Peyer's patch (tissue), 4 donors: Measurements from ENCODE around the gene CDK15. TPM values are rescaled to one million over a fixed set of nuclear protein-coding genes. Genes with fewer than 3 reads are reported as not detected.
"Not testable (repeated sequence)": the region's sequence is repeated elsewhere in the genome, so short reads cannot be mapped to it uniquely, and the experiment has no call there.

Experiments used
- DNase-seq, 3 donors: peaks; one replicate each; pipeline ENCODE4 v3.0.0-alpha.2; 2017 to 2019
- H3K27ac ChIP-seq, 4 donors: fragments of 200-600 bp; sonication (generic); one replicate each; pipeline ENCODE4 v1.5.1; 2016 to 2019
- H3K27me3 ChIP-seq, 2 donors: fragments of 200-600 bp; sonication (generic); one replicate each; pipeline ENCODE4 v1.5.1; 2019
- H3K36me3 ChIP-seq, 3 donors: fragments of 200-600 bp; sonication (generic); one replicate each; pipeline ENCODE4 v1.5.1; 2016 to 2019
- H3K4me1 ChIP-seq, 4 donors: fragments of 200-600 bp; sonication (generic); one replicate each; pipeline ENCODE4 v1.5.1; 2016 to 2019
- H3K4me3 ChIP-seq, 4 donors: fragments of 200-600 bp; sonication (generic); 1 replicate in 3 of 4; 2 replicates in 1 of 4; pipeline ENCODE4 v1.5.1; 2016 to 2019; ENCODE audit warnings: mild to moderate bottlenecking in 1 of 4
- H3K9me3 ChIP-seq, 4 donors: fragments of 200-600 bp; sonication (generic); one replicate each; pipeline ENCODE4 v1.5.1; 2016 to 2019; ENCODE audit warnings: mild to moderate bottlenecking in 1 of 4
- CTCF ChIP-seq, 6 experiments: fragments of 450-650 bp in 4 of 6; fragments of 200-600 bp in 2 of 6; sonication (generic) in 1 of 6; IDR thresholded peaks; one replicate each; pipeline ENCODE4 v1.5.1; 2017 to 2019; ENCODE audit warnings: antibody characterized with exemption in 6 of 6, mild to moderate bottlenecking in 3 of 6, moderate library complexity in 1 of 6
- POLR2A ChIP-seq, 2 donors: fragments of 450-650 bp; IDR thresholded peaks; one replicate each; pipeline ENCODE4 v1.5.1; 2017; ENCODE audit warnings: antibody characterized with exemption in 2 of 2, mild to moderate bottlenecking in 2 of 2, moderate library complexity in 2 of 2
- total RNA-seq, 4 donors: library from RNA; depleted of rRNA; stranded (reverse); fragments of >200 nt; gene quantifications; one replicate each; pipeline ENCODE4 v1.1.0, GENCODE V29; 2016

Gene CDK15
- total RNA-seq: 1 to 10 TPM in 2 of 4 donors, under 1 TPM in 1, not detected in 1; 0.27 to 9.9 (median 1.0) TPM

- H3K4me1 ChIP-seq: no peaks in the 10 kb centered on the region
- H3K27ac ChIP-seq: no peak within 1 kb of the TSS
- DNase-seq: no peak
- no peak within 1 kb of the TSS for H3K4me3 ChIP-seq
- no peaks in the 10 kb centered on the region for H3K36me3 ChIP-seq
- H3K27me3 ChIP-seq: no peaks in the 10 kb centered on the region
- no peak for TF ChIP-seq CTCF (IDR thresholded peaks at IDR 0.05)
- TF ChIP-seq POLR2A (IDR thresholded peaks at IDR 0.05): no peak
- H3K9me3 ChIP-seq: no peaks in the 10 kb centered on the region
Observed at GRCh38 chr2:201806442-201807170, at the start of gene CDK15. Gene CDK15 (plus strand): TSS chr2:201806537. CDS start chr2:201806665, 128 bp downstream.

GRCh38 chr2:201758234-201758633, 48.1 kb upstream of the CDK15 start:
- Histone ChIP-seq H3K36me3 (peaks cover 0 to 33% (median 0%) of the 10 kb centered on the region in 3 donors), H3K4me3 (no peak overlapping the region), H3K4me1 (no peaks in the 10 kb centered on the region), H3K27me3 (no peaks in the 10 kb centered on the region), H3K9me3 (no peaks in the 10 kb centered on the region), H3K27ac (no peak overlapping the region)
- no peak for TF ChIP-seq CTCF (IDR thresholded peaks at IDR 0.05)
- TF ChIP-seq POLR2A (IDR thresholded peaks at IDR 0.05): no peak
- DNase-seq: no peak

- no peaks in the 10 kb centered on the region for H3K27me3 ChIP-seq
- no peak overlapping the region for H3K27ac ChIP-seq
- no peaks in the 10 kb centered on the region for H3K9me3 ChIP-seq
- TF ChIP-seq CTCF (IDR thresholded peaks at IDR 0.05) (no peak), POLR2A (IDR thresholded peaks at IDR 0.05) (no peak)
- no peak for DNase-seq
- no peaks in the 10 kb centered on the region for H3K4me1 ChIP-seq
- H3K36me3 ChIP-seq: peaks cover 0 to 33% (median 0%) of the 10 kb centered on the region in 3 donors
- no peak overlapping the region for H3K4me3 ChIP-seq
Observed at GRCh38 chr2:201758873-201759272, 47.5 kb upstream of the CDK15 start.

GRCh38 chr2:201759567-201759966, 46.8 kb upstream of the CDK15 start:
- Histone ChIP-seq H3K4me3 (no peak overlapping the region), H3K9me3 (no peaks in the 10 kb centered on the region), H3K4me1 (no peaks in the 10 kb centered on the region), H3K36me3 (peaks cover 0 to 39% (median 0%) of the 10 kb centered on the region in 3 donors), H3K27ac (no peak overlapping the region), H3K27me3 (no peaks in the 10 kb centered on the region)
- no peak for TF ChIP-seq POLR2A (IDR thresholded peaks at IDR 0.05)
- TF ChIP-seq CTCF (IDR thresholded peaks at IDR 0.05): no peak
- DNase-seq: no peak

- no peaks in the 10 kb centered on the region for H3K27me3 ChIP-seq
- H3K4me3 ChIP-seq: no peak overlapping the region
- no peaks in the 10 kb centered on the region for H3K4me1 ChIP-seq
- TF ChIP-seq CTCF (IDR thresholded peaks at IDR 0.05) (no peak), POLR2A (IDR thresholded peaks at IDR 0.05) (no peak)
- no peak for DNase-seq
- no peak overlapping the region for H3K27ac ChIP-seq
- H3K9me3 ChIP-seq: no peaks in the 10 kb centered on the region
- H3K36me3 ChIP-seq: peaks cover 0 to 53% (median 0%) of the 10 kb centered on the region in 3 donors
Observed at GRCh38 chr2:201761101-201761500, 45.2 kb upstream of the CDK15 start.

GRCh38 chr2:201764469-201764868, 41.9 kb upstream of the CDK15 start:
- not testable (repeated sequence) for DNase-seq, H3K9me3 ChIP-seq, H3K27me3 ChIP-seq, H3K4me1 ChIP-seq, H3K27ac ChIP-seq, H3K4me3 ChIP-seq
- peaks cover 0 to 37% (median 0%) of the 10 kb centered on the region in 3 donors for H3K36me3 ChIP-seq
